Ovary (tissue), 9 donors: ENCODE results near the gene ITGAE. TPM values are rescaled to one million over a fixed set of nuclear protein-coding genes. Genes with fewer than 3 reads are reported as not detected.
"Not testable (repeated sequence)": the region's sequence is repeated elsewhere in the genome, so short reads cannot be mapped to it uniquely, and the experiment has no call there.

Source experiments
- DNase-seq, 5 donors: peaks; one replicate each; pipeline ENCODE4 v3.0.0-alpha.2; 2019 to 2020
- H3K27ac ChIP-seq, 2 donors: fragments of 200-600 bp; one replicate each; pipeline versions ENCODE4 v1.5.1 to v1.8.0; 2019 to 2022
- H3K27me3 ChIP-seq: fragments of 200-600 bp; one replicate; pipeline ENCODE4 v1.8.0; 2022
- H3K36me3 ChIP-seq: fragments of 200-600 bp; sonication (generic); one replicate; pipeline ENCODE4 v1.5.1; 2019
- H3K4me1 ChIP-seq: one replicate; pipeline ENCODE4 v1.8.1; 2013; ENCODE audit warnings: mild to moderate bottlenecking, moderate library complexity; ENCODE audit not compliant: insufficient read depth
- H3K4me3 ChIP-seq: fragments of 200-600 bp; sonication (generic); one replicate; pipeline ENCODE4 v1.5.1; 2017
- H3K9me3 ChIP-seq, 2 donors: fragments of 200-600 bp in 1 of 2; sonication (generic) in 1 of 2; one replicate each; pipeline versions ENCODE4 v1.5.1 to v1.8.1; 2013 to 2019; ENCODE audit warnings: mild to moderate bottlenecking in 1 of 2, moderate library complexity in 1 of 2
- CTCF ChIP-seq, 3 donors: fragments of 450-650 bp in 2 of 3; fragments of 200-600 bp in 1 of 3; IDR thresholded peaks; one replicate each; pipeline versions ENCODE4 v1.5.1 to v1.8.0; 2016 to 2022; ENCODE audit warnings: antibody characterized with exemption in 3 of 3, mild to moderate bottlenecking in 1 of 3
- EP300 ChIP-seq: sonication (generic); formaldehyde crosslinking; IDR thresholded peaks from one replicate; pipeline ENCODE4 v1.6.1; 2017; ENCODE audit warnings: antibody characterized with exemption
- POLR2A ChIP-seq: fragments of 450-650 bp; IDR thresholded peaks from one replicate; pipeline ENCODE4 v1.6.1; 2017; ENCODE audit warnings: antibody characterized with exemption, mild to moderate bottlenecking, moderate library complexity
- whole genome bisulfite sequencing, 3 donors: extraction: QIAGEN DNeasy Blood & Tissue Kit in 1 of 3; methylation state at CpG; one replicate each; pipeline versions ENCODE4 v1.1.5 to v1.1.7; 2013 to 2017; 5-methylcytosine and 5-hydroxymethylcytosine counted together
- intact Hi-C, 4 donors: fragments of 100-400 bp; cut with DNase I; formaldehyde crosslinking; loops; one replicate each; pipeline versions ENCODE4 v1.11.0 to v1.15.1; 2022 to 2023
- polyA plus RNA-seq, 2 donors: library from polyadenylated mRNA; stranded (reverse); fragments of 200-250 nt in 1 of 2; fragments of 350-450 nt in 1 of 2; fragmentation: Illumina TruSeq in 1 of 2; extraction: RNeasy Lipid Tissue Mini Kit (QIAGEN cat#74804) in 1 of 2; gene quantifications; one replicate each; pipeline ENCODE4 v1.2.3, GENCODE V29; 2013 to 2014
- total RNA-seq, 7 donors: library from RNA; depleted of rRNA in 2 of 7; stranded (reverse); fragments of >200 nt in 2 of 7; fragmentation: NEBNext Ultra II Directional in 3 of 7; extraction: Animal tissue kit (Norgen Biotek cat#: 25700) in 3 of 7; gene quantifications; one replicate each; pipeline versions ENCODE4 v1.1.0 to v1.2.4, GENCODE V29; 2016 to 2023
- donor health status: DM: no; HTN: no; CAD: no; lungs with moderate emphysema.
- donor health status: DM: no; HTN: no; CAD: no.
- donor health status: Bipolar disorder and iron deficiency.
- donor health status: DM: yes; HTN: yes; CAD: no.
- donor health status: DM: no; HTN: no; CAD: no.
- donor health status: DM: yes; HTN: yes; CAD: no.

The ITGAE gene
- total and polyA plus RNA-seq, 9 donors: 13.3 to 27.0 (median 17.2) TPM

- intact Hi-C loops: loop anchor here in 2 of 4 donors (5.0 kb wide), 2 partner anchors 94 to 109 kb away; no protein-coding TSS in a partner anchor
- Histone ChIP-seq H3K27me3 (no peaks in the 10 kb centered on the region), H3K9me3 (no peaks in the 10 kb centered on the region), H3K36me3 (no peaks in the 10 kb centered on the region), H3K4me1 (no peaks in the 10 kb centered on the region), H3K4me3 (peak overlapping the region; percentile 100), H3K27ac (no peak overlapping the region)
- DNase-seq: no peak
- 41 to 42% (median 42%) methylated on average over 17 of the region's 17 CpGs for whole genome bisulfite sequencing, 3 donors
- TF ChIP-seq CTCF (IDR thresholded peaks at IDR 0.05) (no peak), EP300 (no peak), POLR2A (no peak)
Observed at GRCh38 chr17:3846437-3847164, 45.6 kb upstream of the ITGAE start.

GRCh38 chr17:3845621-3846436 lies 44.8 kb upstream of the ITGAE start, which contains the start of gene NCBP3:
TSS of gene NCBP3 (minus strand) at chr17:3846246. CDS start at chr17:3846223, 23 bp downstream.
- intact Hi-C loops: loop anchor here in 2 of 4 donors (5.0 kb wide), 2 partner anchors 94 to 109 kb away; no protein-coding TSS in a partner anchor
- H3K9me3 ChIP-seq: no peaks in the 10 kb centered on the region
- peak; percentile 86 to 93 (median 89) for DNase-seq
- no peaks in the 10 kb centered on the region for H3K4me1 ChIP-seq
- H3K27ac ChIP-seq: peak within 1 kb of the TSS; percentile 59 to 70
- H3K27me3 ChIP-seq: no peaks in the 10 kb centered on the region
- TF ChIP-seq POLR2A: peak; percentile 81
- peak; percentile 97 to 98 (median 98) for TF ChIP-seq CTCF (IDR thresholded peaks at IDR 0.05)
- no peak for TF ChIP-seq EP300
- H3K36me3 ChIP-seq: no peaks in the 10 kb centered on the region
- WGBS, 3 donors: 0 to 1% (median 1%) methylated on average over 72 to 76 of the region's 76 CpGs
- H3K4me3 ChIP-seq: peak within 1 kb of the TSS; percentile 100

GRCh38 chr17:3845291-3845620 lies 44.3 kb upstream of the ITGAE start:
- H3K27me3 ChIP-seq: no peaks in the 10 kb centered on the region
- no peaks in the 10 kb centered on the region for H3K36me3 ChIP-seq
- no peaks in the 10 kb centered on the region for H3K4me1 ChIP-seq
- TF ChIP-seq CTCF (IDR thresholded peaks at IDR 0.05) (no peak), POLR2A (no peak), EP300 (no peak)
- DNase-seq: no peak
- 1% methylated on average over 8 of the region's 8 CpGs for WGBS, 3 donors
- H3K4me3 ChIP-seq: peak overlapping the region; percentile 100
- H3K27ac ChIP-seq: peak overlapping the region in 1 of 2 donors; percentile 59
- no peaks in the 10 kb centered on the region for H3K9me3 ChIP-seq
- intact Hi-C loops: loop anchor here in 2 of 4 donors (5.0 kb wide), 2 partner anchors 93 to 108 kb away; no protein-coding TSS in a partner anchor

GRCh38 chr17:3844556-3844955 lies 43.6 kb upstream of the ITGAE start:
- 84 to 91% (median 86%) methylated on average over 19 of the region's 19 CpGs for WGBS, 3 donors
- not testable (repeated sequence) for H3K4me3 ChIP-seq, H3K27ac ChIP-seq, DNase-seq, H3K4me1 ChIP-seq, H3K36me3 ChIP-seq, H3K9me3 ChIP-seq, H3K27me3 ChIP-seq
- intact Hi-C loops: loop anchor here in 1 of 4 donors (5.0 kb wide), 1 partner anchor 107 kb away; no protein-coding TSS in a partner anchor
